H7 (cell line): ENCODE results near the gene EVA1C. TPM values are rescaled to one million over a fixed set of nuclear protein-coding genes. Genes with fewer than 3 reads are reported as not detected.
"Not testable (repeated sequence)": the region's sequence is repeated elsewhere in the genome, so short reads cannot be mapped to it uniquely, and the experiment has no call there.

Experiments
- DNase-seq: peaks from one replicate; pipeline ENCODE4 v3.0.0; 2012
- H3K27me3 ChIP-seq: 2 replicates; pipeline ENCODE4 v1.6.0; 2011; ENCODE audit warnings: mild to moderate bottlenecking, low read length; ENCODE audit not compliant: control insufficient read depth, insufficient read depth
- H3K36me3 ChIP-seq: replicated peaks from 2 replicates; pipeline ENCODE4 v1.5.1; 2011; ENCODE audit warnings: low read length; ENCODE audit not compliant: control insufficient read depth, insufficient read depth
- H3K4me3 ChIP-seq: 2 replicates; pipeline ENCODE4 v1.5.1; 2011; ENCODE audit warnings: low read depth, mild to moderate bottlenecking, control low read depth, low read length, moderate library complexity; ENCODE audit not compliant: insufficient read depth
- total RNA-seq: library from RNA; depleted of rRNA; stranded (reverse); fragments of >200 nt; shearing (Covaris generic); gene quantifications from 2 replicates; pipeline ENCODE4 v1.2.3, GENCODE V29; 2014

EVA1C gene
- total RNA-seq, 1 experiment from 2014 or later: 4.5 TPM

- Histone ChIP-seq H3K4me3 (no peak overlapping the region), H3K36me3 (no peaks in the 10 kb centered on the region)
- no peak for DNase-seq
Observed at GRCh38 chr21:32455548-32455947, 43.0 kb downstream of the EVA1C start.

GRCh38 chr21:32456497-32456918, 44.0 kb downstream of the EVA1C start:
- no peak overlapping the region for H3K4me3 ChIP-seq
- H3K27me3 ChIP-seq: no peaks in the 10 kb centered on the region
- no peak for DNase-seq
- no peaks in the 10 kb centered on the region for H3K36me3 ChIP-seq

More at GRCh38 chr21:32455548-32455947, 43.0 kb downstream of the EVA1C start:
- no peaks in the 10 kb centered on the region for H3K27me3 ChIP-seq

GRCh38 chr21:32457360-32457840, 44.9 kb downstream of the EVA1C start:
- Histone ChIP-seq H3K27me3 (no peaks in the 10 kb centered on the region), H3K36me3 (no peaks in the 10 kb centered on the region), H3K4me3 (no peak overlapping the region)
- DNase-seq: peak; percentile 23

GRCh38 chr21:32457962-32458361, 45.5 kb downstream of the EVA1C start:
- H3K27me3 ChIP-seq: no peaks in the 10 kb centered on the region
- DNase-seq: no peak

GRCh38 chr21:32459972-32460371, 47.5 kb downstream of the EVA1C start:
- Histone ChIP-seq H3K36me3 (no peaks in the 10 kb centered on the region), H3K4me3 (no peak overlapping the region), H3K27me3 (no peaks in the 10 kb centered on the region)
- no peak for DNase-seq

More at GRCh38 chr21:32457962-32458361, 45.5 kb downstream of the EVA1C start:
- no peaks in the 10 kb centered on the region for H3K36me3 ChIP-seq
- H3K4me3 ChIP-seq: no peak overlapping the region

GRCh38 chr21:32461503-32461902, 49.0 kb downstream of the EVA1C start:
- no peak overlapping the region for H3K4me3 ChIP-seq
- DNase-seq: no peak
- H3K36me3 ChIP-seq: no peaks in the 10 kb centered on the region
- no peaks in the 10 kb centered on the region for H3K27me3 ChIP-seq

GRCh38 chr21:32462564-32462963, 50.1 kb downstream of the EVA1C start:
- not testable (repeated sequence) for H3K36me3 ChIP-seq, H3K4me3 ChIP-seq, DNase-seq, H3K27me3 ChIP-seq

- DNase-seq: no peak
- no peak overlapping the region for H3K4me3 ChIP-seq
Observed at GRCh38 chr21:32463367-32463766, 50.9 kb downstream of the EVA1C start.

GRCh38 chr21:32463889-32464300, 51.4 kb downstream of the EVA1C start:
- DNase-seq: no peak
- H3K27me3 ChIP-seq: no peaks in the 10 kb centered on the region
- no peaks in the 10 kb centered on the region for H3K36me3 ChIP-seq
- H3K4me3 ChIP-seq: no peak overlapping the region

More at GRCh38 chr21:32463367-32463766, 50.9 kb downstream of the EVA1C start:
- Histone ChIP-seq H3K27me3 (no peaks in the 10 kb centered on the region), H3K36me3 (no peaks in the 10 kb centered on the region)

- Histone ChIP-seq H3K27me3 (no peaks in the 10 kb centered on the region), H3K4me3 (no peak overlapping the region), H3K36me3 (no peaks in the 10 kb centered on the region)
- DNase-seq: no peak
Observed at GRCh38 chr21:32467291-32467690, 54.8 kb downstream of the EVA1C start.

GRCh38 chr21:32468681-32469111, 56.2 kb downstream of the EVA1C start:
- H3K36me3 ChIP-seq: no peaks in the 10 kb centered on the region
- no peaks in the 10 kb centered on the region for H3K27me3 ChIP-seq
- H3K4me3 ChIP-seq: no peak overlapping the region
- DNase-seq: no peak

- H3K36me3 ChIP-seq: no peaks in the 10 kb centered on the region
- H3K27me3 ChIP-seq: no peaks in the 10 kb centered on the region
- no peak overlapping the region for H3K4me3 ChIP-seq
- DNase-seq: no peak
Observed at GRCh38 chr21:32469628-32470027, 57.1 kb downstream of the EVA1C start.

GRCh38 chr21:32470206-32470605, 57.7 kb downstream of the EVA1C start:
- no peak overlapping the region for H3K4me3 ChIP-seq
- no peaks in the 10 kb centered on the region for H3K36me3 ChIP-seq
- H3K27me3 ChIP-seq: no peaks in the 10 kb centered on the region
- DNase-seq: no peak

GRCh38 chr21:32472890-32473765, 60.6 kb downstream of the EVA1C start:
- no peak overlapping the region for H3K4me3 ChIP-seq
- no peaks in the 10 kb centered on the region for H3K27me3 ChIP-seq
- DNase-seq: no peak
- no peaks in the 10 kb centered on the region for H3K36me3 ChIP-seq
